Pancreas (tissue), 10 donors: ENCODE results near the gene CDH13. TPM values are rescaled to one million over a fixed set of nuclear protein-coding genes. Genes with fewer than 3 reads are reported as not detected.

ENCODE experiments used
- ATAC-seq, 4 donors: fragments of 200-7000 bp; cut with Tn5 transposase; one replicate each; pipeline versions ENCODE4 v1.8.0 to v1.9.1; 2020; ENCODE audit warnings: mild to moderate bottlenecking in 4 of 4, moderate library complexity in 4 of 4
- DNase-seq, 6 donors: peaks; one replicate each; pipeline ENCODE4 v3.0.0-alpha.2; 2020
- FAIRE-seq: peaks from 2 replicates; lab custom pipeline; 2012; peaks lifted over from hg19 to GRCh38; lab: Jason Lieb, UNC
- H3K27ac ChIP-seq, 4 donors: fragments of 200-600 bp; sonication (generic); 1 replicate in 3 of 4; 2 replicates in 1 of 4; pipeline versions ENCODE4 v1.5.0 to v1.8.0; 2020
- H3K27me3 ChIP-seq, 4 donors: fragments of 200-600 bp; one replicate each; pipeline ENCODE4 v1.8.0; 2021
- H3K36me3 ChIP-seq, 3 donors: fragments of 200-600 bp; sonication (generic) in 1 of 3; one replicate each; pipeline versions ENCODE4 v1.5.0 to v1.8.0; 2020 to 2021
- H3K4me1 ChIP-seq, 3 donors: fragments of 200-600 bp; one replicate each; pipeline ENCODE4 v1.8.0; 2021
- H3K4me3 ChIP-seq, 4 donors: fragments of 200-600 bp; sonication (generic) in 2 of 4; one replicate each; pipeline versions ENCODE4 v1.5.0 to v1.8.0; 2020 to 2021
- H3K9me3 ChIP-seq, 4 donors: fragments of 200-600 bp; one replicate each; pipeline ENCODE4 v1.8.0; 2021
- CTCF ChIP-seq, 4 donors: fragments of 200-600 bp; sonication (generic) in 3 of 4; IDR thresholded peaks; one replicate each; pipeline versions ENCODE4 v1.5.0 to v1.8.0; 2021; ENCODE audit warnings: antibody characterized with exemption in 4 of 4
- WGBS, 2 donors: extraction: QIAGEN DNeasy Blood & Tissue Kit; methylation state at CpG; one replicate each; pipeline ENCODE4 v1.1.7; 2013; 5-methylcytosine and 5-hydroxymethylcytosine counted together
- intact Hi-C, 3 donors: fragments of 100-400 bp; cut with DNase I; formaldehyde crosslinking; loops; one replicate each; pipeline versions ENCODE4 v1.11.1 to v1.14.2; 2022
- polyA plus RNA-seq, 2 donors: library from polyadenylated mRNA; stranded (reverse); fragments of 200-250 nt; gene quantifications; one replicate each; pipeline ENCODE4 v1.2.3, GENCODE V29; 2013
- total RNA-seq, 6 donors: library from RNA; stranded (reverse); fragmentation: NEBNext Ultra II Directional in 4 of 6; extraction: Animal tissue kit (Norgen Biotek cat#: 25700) in 4 of 6; gene quantifications; one replicate each; pipeline versions ENCODE4 v1.2.1 to v1.2.4, GENCODE V29; 2021 to 2023
- donor health status: healthy with polysubstance abuse.
- donor health status: DM: no; HTN: no; CAD: no; lungs with moderate emphysema.
- donor health status: DM: no; HTN: no; CAD: no.
- donor health status: control.
- donor health status: control.
- donor health status: Bipolar disorder and iron deficiency.
- donor health status: DM: yes; HTN: yes; CAD: no.
- donor health status: DM: no; HTN: no; CAD: no.
- donor health status: DM: no; HTN: no; CAD: no.
- donor health status: DM: yes; HTN: yes; CAD: no.

CDH13 gene
- total and polyA plus RNA-seq, 8 donors = 0.12 to 1.0 (median 0.37) TPM

- Histone ChIP-seq H3K27me3 (peaks cover 0 to 25% (median 0%) of the 10 kb centered on the region in 4 donors), H3K4me3 (no peak overlapping the region), H3K36me3 (no peaks in the 10 kb centered on the region), H3K27ac (no peak overlapping the region), H3K9me3 (no peaks in the 10 kb centered on the region), H3K4me1 (no peaks in the 10 kb centered on the region)
- no peak for DNase-seq
- ATAC-seq = no peak
- no peak for TF ChIP-seq CTCF (IDR thresholded peaks at IDR 0.05)
- intact Hi-C loops = no loop called here
- WGBS, 2 donors = 38 to 45% methylated on average over 6 of the region's 6 CpGs
- no peak for FAIRE-seq
Measured at GRCh38 chr16:83113811-83114210, 487.0 kb downstream of the CDH13 start.

- FAIRE-seq (no peak), ATAC-seq (no peak), DNase-seq (no peak)
- H3K27me3 ChIP-seq = peaks cover 0 to 17% (median 2%) of the 10 kb centered on the region in 4 donors
- H3K4me3 ChIP-seq = no peak overlapping the region
- H3K36me3 ChIP-seq = no peaks in the 10 kb centered on the region
- TF ChIP-seq CTCF (IDR thresholded peaks at IDR 0.05) = no peak
- H3K9me3 ChIP-seq = no peaks in the 10 kb centered on the region
- 54 to 67% methylated on average over 10 of the region's 10 CpGs for WGBS, 2 donors
- no peak overlapping the region for H3K27ac ChIP-seq
- no peaks in the 10 kb centered on the region for H3K4me1 ChIP-seq
- intact Hi-C loops = no loop called here
Measured at GRCh38 chr16:83115491-83116232, 488.9 kb downstream of the CDH13 start.

- WGBS, 2 donors = 56 to 60% methylated on average over 8 of the region's 8 CpGs
- intact Hi-C loops = no loop called here
- DNase-seq = no peak
- no peaks in the 10 kb centered on the region for H3K36me3 ChIP-seq
- no peak for FAIRE-seq
- no peaks in the 10 kb centered on the region for H3K4me1 ChIP-seq
- H3K9me3 ChIP-seq = no peaks in the 10 kb centered on the region
- TF ChIP-seq CTCF (IDR thresholded peaks at IDR 0.05) = no peak
- H3K27ac ChIP-seq = no peak overlapping the region
- no peak overlapping the region for H3K4me3 ChIP-seq
- no peak for ATAC-seq
- H3K27me3 ChIP-seq = peaks cover 0 to 17% (median 2%) of the 10 kb centered on the region in 4 donors
Measured at GRCh38 chr16:83116274-83116892, 489.6 kb downstream of the CDH13 start.

- Histone ChIP-seq H3K27ac (no peak overlapping the region), H3K4me3 (no peak overlapping the region), H3K27me3 (peaks cover 0 to 11% (median 2%) of the 10 kb centered on the region in 4 donors), H3K36me3 (no peaks in the 10 kb centered on the region), H3K4me1 (no peaks in the 10 kb centered on the region), H3K9me3 (no peaks in the 10 kb centered on the region)
- TF ChIP-seq CTCF (IDR thresholded peaks at IDR 0.05) = no peak
- FAIRE-seq (no peak), ATAC-seq (no peak), DNase-seq (no peak)
- 62 to 84% methylated on average over 8 of the region's 8 CpGs for WGBS, 2 donors
- intact Hi-C loops = no loop called here
Measured at GRCh38 chr16:83117810-83118209, 491.0 kb downstream of the CDH13 start.

- 54 to 62% methylated on average over 8 of the region's 8 CpGs for WGBS, 2 donors
- H3K9me3 ChIP-seq = no peaks in the 10 kb centered on the region
- no peak overlapping the region for H3K27ac ChIP-seq
- no peak for FAIRE-seq
- no peak for TF ChIP-seq CTCF (IDR thresholded peaks at IDR 0.05)
- no peaks in the 10 kb centered on the region for H3K4me1 ChIP-seq
- H3K4me3 ChIP-seq = no peak overlapping the region
- no peak for DNase-seq
- no peak for ATAC-seq
- H3K27me3 ChIP-seq = peaks cover 0 to 7% (median 2%) of the 10 kb centered on the region in 4 donors
- intact Hi-C loops = no loop called here
- no peaks in the 10 kb centered on the region for H3K36me3 ChIP-seq
Measured at GRCh38 chr16:83118365-83118764, 491.6 kb downstream of the CDH13 start.
